T-helper 2 cell treated with Interferon-gamma antibody and Interleukin-4, amounts not matched to agents 100 ng/mL and 5 ng/mL, for 36 hours (primary cell): Measurements from ENCODE around the gene TTLL7. TPM values are rescaled to one million over a fixed set of nuclear protein-coding genes. Genes with fewer than 3 reads are reported as not detected.
"Not testable (repeated sequence)": the region's sequence is repeated elsewhere in the genome, so short reads cannot be mapped to it uniquely, and the experiment has no call there.

Experiments used
- intact Hi-C: fragments of 100-400 bp; cut with micrococcal nuclease; formaldehyde crosslinking; loops from one replicate; pipeline ENCODE4 v1.15.1; 2023
- total RNA-seq: library from RNA; stranded (reverse); gene quantifications from 2 replicates; pipeline ENCODE4 v1.2.3, GENCODE V29; 2022

The TTLL7 gene
- total RNA-seq, 1 donor from 2014 or later, result 4.0 TPM

GRCh38 chr1:83934550-83934949 is 64.4 kb downstream of the TTLL7 start:
- intact Hi-C loops, result no loop called here

- intact Hi-C loops, result no loop called here
Observed at GRCh38 chr1:83932693-83933092, 66.2 kb downstream of the TTLL7 start.

DNA sequence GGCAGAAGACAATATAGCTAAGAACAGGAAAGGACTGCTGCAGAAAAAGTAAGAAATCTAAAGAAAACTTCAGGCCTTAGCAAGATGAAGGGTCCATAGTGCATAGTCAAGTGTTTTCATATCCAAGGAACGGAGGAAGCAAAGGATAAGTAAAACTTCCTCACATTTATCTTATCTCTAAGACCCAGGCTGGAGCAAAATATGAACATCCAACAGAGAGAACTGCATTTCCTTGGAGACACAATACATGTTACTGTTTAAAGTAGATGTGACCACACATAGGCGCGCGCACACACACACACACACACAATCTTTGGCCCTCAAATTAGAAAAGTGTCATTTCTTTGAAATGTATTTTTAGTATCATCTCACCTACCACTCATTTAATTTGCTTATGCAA is 66.7 kb downstream of the TTLL7 start:
- intact Hi-C loops, result no loop called here

- intact Hi-C loops, result loop anchor here (1.0 kb wide), 3 partner anchors 192 to 822 kb away; no protein-coding TSS in a partner anchor
Observed at GRCh38 chr1:83931658-83932253, 67.2 kb downstream of the TTLL7 start.

- intact Hi-C loops, result no loop called here
Observed at GRCh38 chr1:83929184-83929583, 69.7 kb downstream of the TTLL7 start.

GRCh38 chr1:83928396-83928795 is 70.5 kb downstream of the TTLL7 start:
- intact Hi-C loops, result no loop called here

GRCh38 chr1:83927701-83928100 is 71.2 kb downstream of the TTLL7 start:
- intact Hi-C loops, result no loop called here

DNA sequence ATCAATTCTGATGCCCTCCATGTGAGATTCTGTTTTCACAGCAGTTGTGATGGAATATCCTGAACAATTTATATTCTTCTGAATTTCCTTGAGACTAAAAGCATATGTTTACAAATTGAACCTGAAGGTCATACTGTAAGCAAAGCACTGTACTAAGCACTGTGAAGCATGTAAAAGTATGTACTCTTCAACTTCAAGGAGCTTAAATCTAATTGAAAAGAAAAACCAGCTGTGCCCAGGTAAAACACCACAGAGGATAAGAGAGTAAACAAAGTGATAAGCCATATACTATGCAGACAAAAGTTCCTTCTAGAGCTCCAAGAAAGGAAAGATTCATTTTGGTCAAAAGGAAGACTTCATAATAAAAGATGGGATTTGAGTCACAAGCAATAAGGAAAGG is 71.9 kb downstream of the TTLL7 start:
- intact Hi-C loops, result no loop called here

- intact Hi-C loops, result no loop called here
Observed at GRCh38 chr1:83923553-83923952, 75.4 kb downstream of the TTLL7 start.

DNA sequence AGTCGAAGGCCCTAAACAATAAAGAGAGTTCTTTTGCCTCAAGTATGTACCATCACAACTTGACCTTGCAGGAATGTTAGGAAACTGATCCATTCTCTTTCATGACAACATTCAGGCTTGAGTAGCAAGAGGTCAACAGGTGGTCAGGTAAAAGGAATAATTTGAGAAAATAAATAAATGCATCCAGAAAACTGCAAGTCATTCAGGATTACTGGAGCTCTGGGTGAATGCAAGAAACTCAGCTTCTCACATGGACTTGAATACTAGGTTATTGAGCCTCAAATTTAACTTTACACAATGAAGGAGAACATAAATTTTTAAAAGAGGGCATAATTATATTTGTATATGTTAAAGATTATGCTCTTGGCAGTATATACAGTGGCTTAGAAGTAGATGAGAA is 76.5 kb downstream of the TTLL7 start:
- intact Hi-C loops, result no loop called here

- intact Hi-C loops, result no loop called here
Observed at GRCh38 chr1:83920320-83920719, 78.6 kb downstream of the TTLL7 start.

- intact Hi-C loops, result no loop called here
Observed at GRCh38 chr1:83919872-83920271, 79.1 kb downstream of the TTLL7 start.

GRCh38 chr1:83918688-83919285 is 80.1 kb downstream of the TTLL7 start:
- intact Hi-C loops, result no loop called here

DNA sequence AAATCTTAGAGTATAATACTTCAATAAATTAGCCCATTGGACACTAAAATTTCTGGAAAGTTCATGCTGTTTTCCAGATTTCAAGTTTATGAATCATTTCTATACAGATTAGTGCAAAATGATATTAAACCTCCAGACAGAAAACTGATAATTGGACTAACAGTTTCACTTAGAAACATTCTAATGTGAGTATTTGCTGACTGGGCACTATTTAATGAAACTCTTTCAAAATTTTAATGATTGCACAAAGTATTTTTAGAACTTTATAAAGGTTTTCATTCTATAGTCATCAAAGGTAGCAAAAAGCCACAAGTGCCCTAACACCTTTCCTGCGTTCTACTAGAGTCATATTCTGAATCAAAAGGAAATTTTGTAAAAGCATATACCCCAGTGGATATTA is 81.0 kb downstream of the TTLL7 start:
- intact Hi-C loops, result no loop called here

DNA sequence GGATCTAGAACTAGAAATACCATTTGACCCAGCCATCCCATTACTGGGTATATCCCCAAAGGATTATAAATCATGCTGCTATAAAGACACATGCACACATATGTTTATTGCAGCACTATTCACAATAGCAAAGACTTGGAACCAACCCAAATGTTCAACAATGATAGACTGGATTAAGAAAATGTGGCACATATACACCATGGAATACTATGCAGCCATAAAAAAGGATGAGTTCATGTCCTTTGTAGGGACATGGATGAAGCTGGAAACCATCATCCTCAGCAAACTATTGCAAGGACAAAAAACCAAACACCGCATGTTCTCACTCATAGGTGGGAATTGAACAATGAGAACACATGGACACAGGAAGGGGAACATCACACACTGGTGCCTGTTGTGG is 82.8 kb downstream of the TTLL7 start:
- intact Hi-C loops, result not testable (repeated sequence)

GRCh38 chr1:83912876-83913275 is 86.1 kb downstream of the TTLL7 start:
- intact Hi-C loops, result no loop called here

DNA sequence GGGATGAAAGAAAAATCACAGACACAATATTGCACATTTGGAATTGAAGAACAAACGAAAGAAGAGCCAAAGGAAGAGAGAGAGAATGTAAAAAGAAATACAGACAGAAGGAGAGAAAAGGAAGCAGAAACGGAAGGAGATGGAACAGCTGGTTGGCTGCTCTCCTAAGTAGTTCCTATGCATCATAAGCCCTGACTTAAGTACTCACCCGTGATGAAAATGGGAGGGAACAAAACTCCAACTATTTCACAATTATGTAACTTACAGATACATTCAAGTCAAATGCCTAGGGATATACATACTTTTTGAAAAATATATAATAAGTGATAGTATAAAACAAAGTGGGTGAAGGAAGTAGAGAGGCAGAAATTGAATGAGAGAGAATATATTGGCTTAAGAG is 88.5 kb downstream of the TTLL7 start:
- intact Hi-C loops, result no loop called here

DNA sequence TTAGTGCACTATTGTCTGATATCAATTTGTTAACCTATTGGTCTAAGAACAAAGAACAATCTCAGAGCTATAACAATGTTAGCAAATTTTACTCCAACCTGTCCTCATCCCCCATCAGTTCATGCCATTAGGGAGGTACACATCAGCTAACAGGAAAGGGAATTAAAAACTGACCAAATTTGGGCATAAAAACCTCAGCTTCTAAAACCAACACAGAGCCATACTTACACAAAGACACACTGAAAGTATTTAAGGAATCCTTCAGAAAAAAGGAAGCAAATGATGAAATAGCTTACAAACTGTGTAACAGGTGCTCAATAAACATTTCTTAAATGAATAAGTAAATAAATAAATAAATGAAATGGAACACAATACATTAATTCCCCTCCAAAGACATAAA is 89.2 kb downstream of the TTLL7 start:
- intact Hi-C loops, result loop anchor here (10.0 kb wide), 3 partner anchors 525 to 1025 kb away; no protein-coding TSS in a partner anchor

DNA sequence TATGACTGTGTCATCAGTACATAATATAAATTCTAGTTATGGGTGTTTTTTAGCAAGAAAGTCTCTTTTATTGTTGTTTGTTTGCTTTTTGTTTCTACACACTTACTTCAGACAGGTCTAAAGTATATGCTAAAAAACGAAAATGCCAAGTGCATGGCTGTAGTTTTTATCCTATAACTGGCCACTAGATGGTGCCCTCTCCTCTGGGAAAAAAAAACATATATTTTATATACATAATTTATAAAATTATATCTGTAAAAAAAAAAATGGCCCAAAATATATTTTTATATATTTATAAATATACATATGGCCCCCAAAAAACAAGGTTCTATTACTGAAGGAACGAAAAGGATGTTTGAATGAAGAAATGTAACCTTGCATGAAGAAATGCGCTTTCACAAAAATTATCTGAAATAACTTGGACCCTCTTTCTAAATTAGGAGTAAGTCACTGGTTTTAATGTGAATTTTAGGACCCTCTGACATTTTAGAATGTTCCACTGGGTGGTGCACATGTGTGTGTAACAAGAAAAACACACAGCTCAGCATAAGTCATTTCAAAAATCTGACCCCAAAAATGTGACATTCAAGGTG is 93.5 kb downstream of the TTLL7 start:
- intact Hi-C loops, result loop anchor here (1.0 to 10.0 kb wide), 5 partner anchors 218 to 1029 kb away; no protein-coding TSS in a partner anchor

DNA sequence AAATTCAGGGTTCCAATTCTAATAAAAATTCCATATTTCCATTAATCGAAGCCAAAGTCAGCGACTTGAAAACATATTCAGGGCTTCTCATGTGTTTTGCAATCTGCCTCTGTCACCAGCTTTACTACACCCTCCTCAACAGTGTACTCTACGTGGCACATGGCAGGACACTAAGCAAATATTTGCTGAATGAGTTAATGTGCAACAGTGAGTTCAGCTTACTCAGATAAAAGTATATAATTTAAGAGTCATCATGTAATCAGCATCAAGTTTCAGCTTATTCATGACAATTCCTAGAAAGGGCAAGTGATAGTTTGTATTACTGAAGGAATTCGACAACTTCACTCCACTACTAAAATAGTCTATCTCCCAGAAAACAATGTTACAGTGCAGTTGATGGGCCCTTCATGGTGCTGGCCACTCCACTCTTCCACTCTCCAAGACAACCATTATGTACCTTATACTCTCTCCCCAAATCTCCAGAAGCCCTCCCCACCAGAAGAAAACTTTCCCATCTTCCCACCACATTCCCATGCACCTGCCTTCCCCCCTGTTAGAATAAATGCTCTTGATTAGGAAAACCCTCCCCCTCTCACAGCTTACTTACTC is 97.3 kb downstream of the TTLL7 start:
- intact Hi-C loops, result loop anchor here (10.0 kb wide), 3 partner anchors 533 to 1033 kb away; no protein-coding TSS in a partner anchor

GRCh38 chr1:83900524-83900923 is 98.4 kb downstream of the TTLL7 start:
- intact Hi-C loops, result loop anchor here (10.0 kb wide), 3 partner anchors 534 to 1034 kb away; no protein-coding TSS in a partner anchor

GRCh38 chr1:83897516-83897915 is 101.4 kb downstream of the TTLL7 start:
- intact Hi-C loops, result no loop called here
